Lower leg skin (tissue), 4 donors: ENCODE data around the gene PDGFA. TPM values are rescaled to one million over a fixed set of nuclear protein-coding genes. Genes with fewer than 3 reads are reported as not detected.
"Not testable (repeated sequence)": the region's sequence is repeated elsewhere in the genome, so short reads cannot be mapped to it uniquely, and the experiment has no call there.

ENCODE experiments used
- DNase-seq, 2 donors: peaks; one replicate each; pipeline ENCODE4 v3.0.0-alpha.2; 2019; ENCODE audit warnings: low spot score in 2 of 2
- H3K4me3 ChIP-seq: fragments of 200-600 bp; sonication (generic); 2 replicates; pipeline ENCODE4 v1.5.1; 2017; ENCODE audit warnings: mild to moderate bottlenecking, low read depth; ENCODE audit not compliant: poor library complexity, severe bottlenecking
- CTCF ChIP-seq, 3 donors: fragments of 450-650 bp; IDR thresholded peaks; one replicate each; pipeline ENCODE4 v1.5.1; 2016; ENCODE audit warnings: antibody characterized with exemption in 3 of 3, mild to moderate bottlenecking in 3 of 3, moderate library complexity in 2 of 3
- POLR2A ChIP-seq, 2 donors: fragments of 450-650 bp; IDR thresholded peaks; one replicate each; pipeline ENCODE4 v1.6.1; 2016 to 2017; ENCODE audit warnings: antibody characterized with exemption in 2 of 2, mild to moderate bottlenecking in 1 of 2, moderate library complexity in 1 of 2
- WGBS, 2 donors: methylation state at CpG; one replicate each; pipeline ENCODE4 v1.1.5; 2018; 5-methylcytosine and 5-hydroxymethylcytosine counted together
- intact Hi-C: fragments of 100-400 bp; cut with DNase I; formaldehyde crosslinking; loops from one replicate; pipeline ENCODE4 v1.15.0; 2023; ENCODE audit warnings: low total_unique reads
- total RNA-seq, 4 donors: library from RNA; depleted of rRNA; stranded (reverse); fragments of >200 nt; gene quantifications; one replicate each; pipeline ENCODE4 v1.1.0, GENCODE V29; 2016

Gene PDGFA
- total RNA-seq, 4 donors from 2014 or later = 13.0 to 27.0 (median 20.5) TPM

- TF ChIP-seq CTCF (IDR thresholded peaks at IDR 0.05) (no peak), POLR2A (IDR thresholded peaks at IDR 0.05) (no peak)
- 87 to 92% methylated on average over 6 to 8 of the region's 18 CpGs for WGBS, 2 donors
- no peak for DNase-seq
- no peak overlapping the region for H3K4me3 ChIP-seq
- intact Hi-C loops = no loop called here
Observed at GRCh38 chr7:553636-554111, 34.0 kb upstream of the PDGFA start.

DNA sequence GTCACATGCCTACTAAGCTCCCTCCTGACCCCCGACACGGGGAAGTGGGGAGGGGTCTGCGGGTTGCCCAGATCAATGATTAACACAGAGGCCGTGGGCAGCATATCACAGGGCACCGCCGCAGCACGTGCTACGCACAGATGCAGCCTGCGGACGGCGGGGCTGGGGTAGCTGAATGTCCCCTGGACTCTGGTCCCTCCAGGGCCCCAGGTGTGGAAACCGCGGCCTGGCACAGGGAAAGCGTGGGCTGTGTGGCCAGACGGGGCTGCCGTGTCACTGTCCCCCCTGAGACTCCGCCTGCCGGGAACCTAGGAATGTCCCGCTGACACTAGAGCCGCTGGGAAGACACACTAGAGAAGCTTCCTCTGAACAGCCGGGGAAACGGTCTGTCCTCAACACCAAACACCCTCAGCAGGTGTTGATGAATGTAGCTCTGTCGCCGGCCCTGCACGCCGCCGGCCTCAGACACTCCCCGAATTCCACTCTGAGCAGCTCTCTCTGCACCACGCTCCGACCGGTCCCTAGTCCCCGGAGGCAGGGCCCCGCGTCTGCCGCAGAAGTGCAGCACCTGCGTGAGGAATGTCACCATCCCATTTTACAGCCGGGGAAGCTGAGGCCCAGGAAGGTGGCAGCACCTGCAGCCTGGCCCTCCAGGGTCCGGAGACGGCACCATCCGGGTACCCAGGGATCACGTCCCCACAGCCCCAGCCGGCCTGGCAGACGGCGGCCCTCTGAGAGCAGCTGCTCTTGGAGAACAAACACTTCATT lies 33.4 kb upstream of the PDGFA start:
- TF ChIP-seq CTCF (IDR thresholded peaks at IDR 0.05) (no peak), POLR2A (IDR thresholded peaks at IDR 0.05) (no peak)
- no peak overlapping the region for H3K4me3 ChIP-seq
- intact Hi-C loops = no loop called here
- 82 to 87% methylated on average over 36 to 42 of the region's 44 CpGs for WGBS, 2 donors
- DNase-seq = no peak

- intact Hi-C loops, H3K4me3 ChIP-seq, DNase-seq: not testable (repeated sequence)
- WGBS, 2 donors = 81 to 86% methylated on average over 18 to 27 of the region's 32 CpGs
Observed at GRCh38 chr7:552151-552867, 32.7 kb upstream of the PDGFA start.

GRCh38 chr7:551615-551970 lies 31.9 kb upstream of the PDGFA start:
- intact Hi-C loops, H3K4me3 ChIP-seq, DNase-seq: not testable (repeated sequence)
- 88% methylated on average over 9 of the region's 9 CpGs for WGBS, 2 donors

- no peak overlapping the region for H3K4me3 ChIP-seq
- no peak for TF ChIP-seq CTCF (IDR thresholded peaks at IDR 0.05)
- TF ChIP-seq POLR2A (IDR thresholded peaks at IDR 0.05) = no peak
- whole genome bisulfite sequencing, 2 donors = 96 to 97% methylated on average over 19 of the region's 19 CpGs
- intact Hi-C loops = no loop called here
- no peak for DNase-seq
Observed at GRCh38 chr7:550881-551614, 31.4 kb upstream of the PDGFA start.

- TF ChIP-seq POLR2A (IDR thresholded peaks at IDR 0.05) (no peak), CTCF (IDR thresholded peaks at IDR 0.05) (no peak)
- no peak overlapping the region for H3K4me3 ChIP-seq
- intact Hi-C loops = no loop called here
- 93% methylated on average over 29 to 31 of the region's 31 CpGs for WGBS, 2 donors
- DNase-seq = no peak
Observed at GRCh38 chr7:549891-550625, 30.4 kb upstream of the PDGFA start.
